ENCODE measurements around the gene ODAD3.
"Not testable (repeated sequence)": the region's sequence is repeated elsewhere in the genome, so short reads cannot be mapped to it uniquely, and the experiment has no call there.

DNA sequence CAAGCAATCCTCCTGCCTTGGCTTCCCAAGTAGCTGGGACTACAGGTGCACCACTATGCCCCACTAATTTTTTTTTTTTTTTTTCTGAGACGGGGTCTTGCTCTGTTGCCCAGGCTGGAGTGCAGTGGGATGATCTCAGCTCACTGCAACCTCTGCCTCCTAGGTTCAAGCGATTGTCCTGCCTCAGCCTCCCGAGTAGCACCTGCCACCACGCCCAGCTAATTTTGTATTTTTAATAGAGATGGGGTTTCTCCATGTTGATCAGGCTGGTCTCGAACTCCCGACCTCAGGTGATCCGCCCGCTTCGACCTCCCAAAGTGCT lies 20.3 kb upstream of the ODAD3 start:
- TF ChIP-seq, protein P1, sequence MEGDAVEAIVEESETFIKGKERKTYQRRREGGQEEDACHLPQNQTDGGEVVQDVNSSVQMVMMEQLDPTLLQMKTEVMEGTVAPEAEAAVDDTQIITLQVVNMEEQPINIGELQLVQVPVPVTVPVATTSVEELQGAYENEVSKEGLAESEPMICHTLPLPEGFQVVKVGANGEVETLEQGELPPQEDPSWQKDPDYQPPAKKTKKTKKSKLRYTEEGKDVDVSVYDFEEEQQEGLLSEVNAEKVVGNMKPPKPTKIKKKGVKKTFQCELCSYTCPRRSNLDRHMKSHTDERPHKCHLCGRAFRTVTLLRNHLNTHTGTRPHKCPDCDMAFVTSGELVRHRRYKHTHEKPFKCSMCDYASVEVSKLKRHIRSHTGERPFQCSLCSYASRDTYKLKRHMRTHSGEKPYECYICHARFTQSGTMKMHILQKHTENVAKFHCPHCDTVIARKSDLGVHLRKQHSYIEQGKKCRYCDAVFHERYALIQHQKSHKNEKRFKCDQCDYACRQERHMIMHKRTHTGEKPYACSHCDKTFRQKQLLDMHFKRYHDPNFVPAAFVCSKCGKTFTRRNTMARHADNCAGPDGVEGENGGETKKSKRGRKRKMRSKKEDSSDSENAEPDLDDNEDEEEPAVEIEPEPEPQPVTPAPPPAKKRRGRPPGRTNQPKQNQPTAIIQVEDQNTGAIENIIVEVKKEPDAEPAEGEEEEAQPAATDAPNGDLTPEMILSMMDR (IDR thresholded peaks at IDR 0.05) = not testable (repeated sequence)
- not testable (repeated sequence) for TF ChIP-seq EP300 (IDR thresholded peaks at IDR 0.05)

Measured in esophagus muscularis mucosa (tissue), 3 donors.